RWPE2 (cell line): ENCODE measurements around the gene VWA2.

Source experiments
- ATAC-seq: fragments of 200-7000 bp; cut with Tn5 transposase; 3 replicates; pipeline ENCODE4 v1.9.1; 2021; ENCODE audit warnings: low read depth
- DNase-seq: peaks from one replicate; pipeline ENCODE4 v3.0.0-alpha.2; 2020; ENCODE audit warnings: low spot score
- H3K27ac ChIP-seq: fragments of 450-650 bp; 2 replicates; pipeline ENCODE4 v1.5.1; 2017; ENCODE audit warnings: mild to moderate bottlenecking; ENCODE audit not compliant: poor library complexity, severe bottlenecking
- H3K27me3 ChIP-seq: fragments of 250-450 bp; sonication (Bioruptor Pico); 2 replicates; pipeline ENCODE4 v1.5.1; 2021; ENCODE audit warnings: mild to moderate bottlenecking, moderate library complexity; ENCODE audit not compliant: insufficient read depth, poor library complexity, severe bottlenecking
- H3K36me3 ChIP-seq: fragments of 250-450 bp; sonication (Bioruptor Pico); 2 replicates; pipeline ENCODE4 v1.5.1; 2020; ENCODE audit warnings: low read depth, mild to moderate bottlenecking, moderate library complexity
- H3K4me1 ChIP-seq: fragments of 250-450 bp; sonication (Bioruptor Pico); 2 replicates; pipeline ENCODE4 v1.5.1; 2021; ENCODE audit warnings: mild to moderate bottlenecking, moderate library complexity; ENCODE audit not compliant: insufficient read depth, poor library complexity, severe bottlenecking
- H3K4me3 ChIP-seq: fragments of 250-450 bp; sonication (Bioruptor Pico); 2 replicates; pipeline ENCODE4 v1.5.1; 2021; ENCODE audit warnings: mild to moderate bottlenecking, moderate library complexity; ENCODE audit not compliant: severe bottlenecking
- H3K9me3 ChIP-seq: fragments of 250-450 bp; sonication (Bioruptor Pico); 2 replicates; pipeline ENCODE4 v1.5.1; 2021; ENCODE audit warnings: mild to moderate bottlenecking, moderate library complexity; ENCODE audit not compliant: severe bottlenecking
- TF ChIP-seq, protein P1 (sequence below): fragments of 450-650 bp; IDR thresholded peaks from one replicate; pipeline ENCODE4 v1.5.1; 2017; ENCODE audit warnings: mild to moderate bottlenecking, moderate library complexity; ENCODE audit not compliant: poor library complexity, severe bottlenecking

VWA2 gene

DNA sequence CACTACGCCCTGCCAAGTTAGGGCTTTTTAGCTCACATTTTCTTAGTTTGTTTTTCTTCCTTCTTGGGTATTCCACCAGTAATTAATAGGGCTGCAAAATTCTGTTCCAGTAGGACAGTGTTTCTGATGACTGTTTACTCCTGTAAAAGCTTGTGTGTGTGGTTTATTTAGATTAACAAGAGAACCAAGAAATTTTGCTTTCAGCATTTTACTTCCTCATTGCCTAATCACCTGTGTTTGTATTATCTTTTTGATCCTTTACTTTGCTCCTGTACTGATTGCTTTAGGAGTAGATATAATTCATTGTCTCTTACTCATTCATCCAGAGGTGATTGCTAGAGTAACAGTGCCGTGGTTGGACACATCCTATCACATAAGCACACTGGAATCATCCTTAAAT lies 32.2 kb upstream of the VWA2 start:
- H3K27ac ChIP-seq, result no peak overlapping the region
- no peaks in the 10 kb centered on the region for H3K27me3 ChIP-seq
- no peaks in the 10 kb centered on the region for H3K36me3 ChIP-seq
- H3K4me1 ChIP-seq, result no peaks in the 10 kb centered on the region
- H3K4me3 ChIP-seq, result no peak overlapping the region
- DNase-seq (no peak), ATAC-seq (no peak)
- no peaks in the 10 kb centered on the region for H3K9me3 ChIP-seq
- TF ChIP-seq, protein P1, sequence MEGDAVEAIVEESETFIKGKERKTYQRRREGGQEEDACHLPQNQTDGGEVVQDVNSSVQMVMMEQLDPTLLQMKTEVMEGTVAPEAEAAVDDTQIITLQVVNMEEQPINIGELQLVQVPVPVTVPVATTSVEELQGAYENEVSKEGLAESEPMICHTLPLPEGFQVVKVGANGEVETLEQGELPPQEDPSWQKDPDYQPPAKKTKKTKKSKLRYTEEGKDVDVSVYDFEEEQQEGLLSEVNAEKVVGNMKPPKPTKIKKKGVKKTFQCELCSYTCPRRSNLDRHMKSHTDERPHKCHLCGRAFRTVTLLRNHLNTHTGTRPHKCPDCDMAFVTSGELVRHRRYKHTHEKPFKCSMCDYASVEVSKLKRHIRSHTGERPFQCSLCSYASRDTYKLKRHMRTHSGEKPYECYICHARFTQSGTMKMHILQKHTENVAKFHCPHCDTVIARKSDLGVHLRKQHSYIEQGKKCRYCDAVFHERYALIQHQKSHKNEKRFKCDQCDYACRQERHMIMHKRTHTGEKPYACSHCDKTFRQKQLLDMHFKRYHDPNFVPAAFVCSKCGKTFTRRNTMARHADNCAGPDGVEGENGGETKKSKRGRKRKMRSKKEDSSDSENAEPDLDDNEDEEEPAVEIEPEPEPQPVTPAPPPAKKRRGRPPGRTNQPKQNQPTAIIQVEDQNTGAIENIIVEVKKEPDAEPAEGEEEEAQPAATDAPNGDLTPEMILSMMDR, result no peak

GRCh38 chr10:114207349-114207748 lies 31.7 kb upstream of the VWA2 start:
- ATAC-seq, result no peak
- Histone ChIP-seq H3K4me3 (no peak overlapping the region), H3K36me3 (no peaks in the 10 kb centered on the region), H3K27ac (no peak overlapping the region), H3K27me3 (no peaks in the 10 kb centered on the region), H3K4me1 (no peaks in the 10 kb centered on the region), H3K9me3 (no peaks in the 10 kb centered on the region)
- DNase-seq, result no peak
- TF ChIP-seq, protein P1, result no peak

DNA sequence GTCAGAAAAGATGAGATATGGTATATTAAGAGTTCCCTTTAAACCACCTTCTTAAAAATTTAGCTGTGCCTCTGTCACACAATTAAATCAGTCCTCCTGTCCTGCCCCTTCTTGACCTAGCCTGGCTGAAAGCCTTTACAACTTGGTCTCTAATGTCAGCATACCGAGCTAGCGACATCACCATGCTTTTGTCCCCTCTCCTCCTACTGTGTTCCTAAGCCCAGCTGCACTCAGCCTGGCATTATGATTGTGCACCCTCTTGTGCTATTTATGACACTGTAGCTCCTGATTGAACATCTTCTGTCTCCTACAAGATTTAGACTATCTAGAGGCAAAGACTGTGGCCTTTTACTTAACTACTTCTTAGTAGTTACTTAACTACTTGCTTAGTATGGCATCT lies 30.7 kb upstream of the VWA2 start:
- H3K9me3 ChIP-seq, result no peaks in the 10 kb centered on the region
- no peaks in the 10 kb centered on the region for H3K27me3 ChIP-seq
- no peak overlapping the region for H3K27ac ChIP-seq
- no peaks in the 10 kb centered on the region for H3K4me1 ChIP-seq
- TF ChIP-seq, protein P1, result no peak
- H3K4me3 ChIP-seq, result no peak overlapping the region
- H3K36me3 ChIP-seq, result no peaks in the 10 kb centered on the region
- ATAC-seq (no peak), DNase-seq (no peak)

DNA sequence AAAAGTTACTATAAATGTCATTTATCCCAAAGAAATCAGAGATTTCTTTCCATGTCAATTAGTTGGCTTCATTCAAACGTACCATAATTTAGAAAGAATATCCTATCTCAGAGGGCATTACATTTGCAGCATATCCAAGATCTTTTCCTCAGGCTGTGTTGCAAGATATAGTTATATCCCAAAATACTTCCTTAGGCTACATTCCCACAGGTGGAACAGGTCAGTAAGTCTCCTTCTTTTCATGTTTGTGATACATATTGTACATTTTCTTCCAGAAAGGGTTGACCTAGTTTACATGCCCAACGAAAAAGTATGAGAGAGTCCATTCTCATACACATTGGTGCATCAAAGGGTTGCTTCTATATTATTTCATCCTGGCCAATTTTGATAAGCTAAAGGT lies 26.9 kb upstream of the VWA2 start:
- H3K36me3 ChIP-seq, result no peaks in the 10 kb centered on the region
- H3K9me3 ChIP-seq, result no peaks in the 10 kb centered on the region
- H3K27ac ChIP-seq, result no peak overlapping the region
- TF ChIP-seq, protein P1, result no peak
- no peak overlapping the region for H3K4me3 ChIP-seq
- DNase-seq (no peak), ATAC-seq (no peak)
- H3K4me1 ChIP-seq, result no peaks in the 10 kb centered on the region
- H3K27me3 ChIP-seq, result no peaks in the 10 kb centered on the region

DNA sequence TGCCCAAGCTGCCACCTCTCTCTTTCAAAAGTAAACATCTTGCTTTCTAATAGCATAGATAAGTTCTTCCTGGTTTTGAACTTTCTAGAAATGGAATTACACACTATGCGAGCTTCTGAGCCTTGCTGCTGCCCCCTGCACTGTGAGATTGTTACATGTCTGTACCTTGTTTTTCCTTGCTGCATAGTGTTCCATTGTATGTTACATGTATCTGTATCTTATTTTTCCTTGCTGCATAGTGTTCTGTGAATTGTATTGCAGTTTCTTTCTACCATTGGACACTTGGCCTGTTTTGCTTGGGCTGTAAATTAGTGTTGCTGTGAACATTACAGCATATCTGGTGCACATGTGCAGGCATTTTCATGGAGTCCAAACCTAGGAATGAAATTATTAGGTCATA lies 24.0 kb upstream of the VWA2 start:
- TF ChIP-seq, protein P1, result no peak
- no peak overlapping the region for H3K27ac ChIP-seq
- H3K27me3 ChIP-seq, result no peaks in the 10 kb centered on the region

More for the DNA sequence above, 24.0 kb upstream of the VWA2 start:
- H3K9me3 ChIP-seq, result no peaks in the 10 kb centered on the region
- H3K4me1 ChIP-seq, result no peaks in the 10 kb centered on the region
- no peaks in the 10 kb centered on the region for H3K36me3 ChIP-seq
- ATAC-seq (no peak), DNase-seq (no peak)
- no peak overlapping the region for H3K4me3 ChIP-seq
